ENCODE measurements around the gene TGFA. TPM values are rescaled to one million over a fixed set of nuclear protein-coding genes. Genes with fewer than 3 reads are reported as not detected.

The TGFA gene
- total and polyA plus RNA-seq, 2 donors (not counting 1 experiment from before 2014, with no cell fraction given), result 0.06 TPM; not detected in 1

GRCh38 chr2:70474256-70474848, 79.3 kb downstream of the TGFA start:
- Histone ChIP-seq H3K27ac (ENCODE audit: insufficient read depth, low read length) (no peak overlapping the region), H3K9me3 (ENCODE audit: control insufficient read depth, insufficient read depth, low read depth, low read length) (no peaks in the 10 kb centered on the region), H3K4me1 (ENCODE audit: control insufficient read depth, extremely low read depth, insufficient read depth, low read length) (no peaks in the 10 kb centered on the region), H3K4me2 (ENCODE audit: extremely low read depth, insufficient read depth, low read length) (no peak overlapping the region), H3K9ac (ENCODE audit: insufficient read depth, low read length) (no peak overlapping the region), H3K79me2 (ENCODE audit: control insufficient read depth, insufficient read depth, low read length) (no peaks in the 10 kb centered on the region), H3K4me3 (replicated peaks in 1 of 4; ENCODE audit: control extremely low read depth in 1 of 4, insufficient read depth in 1 of 4, low read depth in 3 of 4, low read length in 4 of 4) (no peak overlapping the region), H4K20me1 (ENCODE audit: control insufficient read depth, extremely low read depth, insufficient read depth, low read length) (no peaks in the 10 kb centered on the region), H3K36me3 (ENCODE audit: control insufficient read depth, insufficient read depth, low read length) (no peaks in the 10 kb centered on the region), H3K27me3 (ENCODE audit: control insufficient read depth, insufficient read depth, low read length) (peaks cover 6% of the 10 kb centered on the region), H2AFZ (ENCODE audit: low read length) (no peak overlapping the region)
- TF ChIP-seq, protein P1, sequence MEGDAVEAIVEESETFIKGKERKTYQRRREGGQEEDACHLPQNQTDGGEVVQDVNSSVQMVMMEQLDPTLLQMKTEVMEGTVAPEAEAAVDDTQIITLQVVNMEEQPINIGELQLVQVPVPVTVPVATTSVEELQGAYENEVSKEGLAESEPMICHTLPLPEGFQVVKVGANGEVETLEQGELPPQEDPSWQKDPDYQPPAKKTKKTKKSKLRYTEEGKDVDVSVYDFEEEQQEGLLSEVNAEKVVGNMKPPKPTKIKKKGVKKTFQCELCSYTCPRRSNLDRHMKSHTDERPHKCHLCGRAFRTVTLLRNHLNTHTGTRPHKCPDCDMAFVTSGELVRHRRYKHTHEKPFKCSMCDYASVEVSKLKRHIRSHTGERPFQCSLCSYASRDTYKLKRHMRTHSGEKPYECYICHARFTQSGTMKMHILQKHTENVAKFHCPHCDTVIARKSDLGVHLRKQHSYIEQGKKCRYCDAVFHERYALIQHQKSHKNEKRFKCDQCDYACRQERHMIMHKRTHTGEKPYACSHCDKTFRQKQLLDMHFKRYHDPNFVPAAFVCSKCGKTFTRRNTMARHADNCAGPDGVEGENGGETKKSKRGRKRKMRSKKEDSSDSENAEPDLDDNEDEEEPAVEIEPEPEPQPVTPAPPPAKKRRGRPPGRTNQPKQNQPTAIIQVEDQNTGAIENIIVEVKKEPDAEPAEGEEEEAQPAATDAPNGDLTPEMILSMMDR (conservative IDR thresholded peaks at IDR 0.05 in 1 of 2, IDR thresholded peaks at IDR 0.05 in 1 of 2; ENCODE audit: low read depth in 1 of 2, low read length in 2 of 2), result no peak
- no peak for TF ChIP-seq EZH2 (IDR thresholded peaks at IDR 0.05; ENCODE audit: low read length, missing control alignments)
- DNase-seq (ENCODE audit: low read depth in 2 of 2), result no peak

GRCh38 chr2:70473101-70473722, 80.4 kb downstream of the TGFA start:
- Histone ChIP-seq H2AFZ (ENCODE audit: low read length) (no peak overlapping the region), H3K4me1 (ENCODE audit: control insufficient read depth, extremely low read depth, insufficient read depth, low read length) (no peaks in the 10 kb centered on the region), H3K9me3 (ENCODE audit: control insufficient read depth, insufficient read depth, low read depth, low read length) (no peaks in the 10 kb centered on the region), H3K4me3 (replicated peaks in 1 of 4; ENCODE audit: control extremely low read depth in 1 of 4, insufficient read depth in 1 of 4, low read depth in 3 of 4, low read length in 4 of 4) (no peak overlapping the region), H3K36me3 (ENCODE audit: control insufficient read depth, insufficient read depth, low read length) (no peaks in the 10 kb centered on the region), H3K27ac (ENCODE audit: insufficient read depth, low read length) (no peak overlapping the region), H3K4me2 (ENCODE audit: extremely low read depth, insufficient read depth, low read length) (no peak overlapping the region), H3K27me3 (ENCODE audit: control insufficient read depth, insufficient read depth, low read length) (peaks cover 8% of the 10 kb centered on the region), H3K9ac (ENCODE audit: insufficient read depth, low read length) (no peak overlapping the region), H3K79me2 (ENCODE audit: control insufficient read depth, insufficient read depth, low read length) (no peaks in the 10 kb centered on the region), H4K20me1 (ENCODE audit: control insufficient read depth, extremely low read depth, insufficient read depth, low read length) (no peaks in the 10 kb centered on the region)
- TF ChIP-seq, protein P1 (conservative IDR thresholded peaks at IDR 0.05 in 1 of 2, IDR thresholded peaks at IDR 0.05 in 1 of 2; ENCODE audit: low read depth in 1 of 2, low read length in 2 of 2), result no peak
- TF ChIP-seq EZH2 (IDR thresholded peaks at IDR 0.05; ENCODE audit: low read length, missing control alignments), result no peak
- no peak for DNase-seq (ENCODE audit: low read depth in 2 of 2)

DNA sequence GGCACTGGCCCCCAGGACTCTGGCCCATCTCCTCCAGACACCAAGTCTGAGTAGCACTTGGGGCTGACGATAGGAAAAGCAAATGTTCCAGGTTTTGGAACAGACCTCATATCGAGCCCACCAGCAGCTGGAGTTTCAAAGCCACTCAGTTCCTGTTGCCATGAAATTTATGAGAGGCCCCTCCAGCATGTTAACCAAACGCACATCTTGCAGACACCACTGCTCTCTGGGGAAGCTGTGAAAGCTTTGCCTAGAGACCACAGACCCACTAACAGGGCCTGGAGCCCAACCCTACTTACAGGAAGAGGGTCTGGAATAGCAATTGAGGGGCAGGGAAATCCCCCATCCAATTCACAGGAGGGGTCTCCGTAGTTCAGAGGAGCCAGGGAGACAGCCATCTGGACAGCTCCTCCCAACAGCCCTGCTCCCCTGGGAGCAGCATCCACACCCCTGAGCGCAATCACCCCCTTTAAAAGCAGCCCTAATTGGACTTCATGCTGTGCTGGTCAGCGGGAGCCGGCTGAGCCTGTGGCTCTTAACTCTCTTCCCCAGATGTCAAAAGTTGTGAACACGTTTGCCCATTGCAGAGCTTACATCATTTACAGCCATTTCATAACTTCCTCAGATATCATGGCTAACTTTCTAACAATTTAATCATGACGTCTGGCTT, 81.3 kb downstream of the TGFA start:
- Histone ChIP-seq H3K79me2 (ENCODE audit: control insufficient read depth, insufficient read depth, low read length) (no peaks in the 10 kb centered on the region), H3K27ac (ENCODE audit: insufficient read depth, low read length) (no peak overlapping the region), H3K27me3 (ENCODE audit: control insufficient read depth, insufficient read depth, low read length) (peaks cover 8% of the 10 kb centered on the region), H3K9me3 (ENCODE audit: control insufficient read depth, insufficient read depth, low read depth, low read length) (no peaks in the 10 kb centered on the region), H3K4me1 (ENCODE audit: control insufficient read depth, extremely low read depth, insufficient read depth, low read length) (no peaks in the 10 kb centered on the region), H3K9ac (ENCODE audit: insufficient read depth, low read length) (no peak overlapping the region), H3K36me3 (ENCODE audit: control insufficient read depth, insufficient read depth, low read length) (no peaks in the 10 kb centered on the region), H3K4me3 (replicated peaks in 1 of 4; ENCODE audit: control extremely low read depth in 1 of 4, insufficient read depth in 1 of 4, low read depth in 3 of 4, low read length in 4 of 4) (no peak overlapping the region), H3K4me2 (ENCODE audit: extremely low read depth, insufficient read depth, low read length) (no peak overlapping the region), H2AFZ (ENCODE audit: low read length) (no peak overlapping the region), H4K20me1 (ENCODE audit: control insufficient read depth, extremely low read depth, insufficient read depth, low read length) (no peaks in the 10 kb centered on the region)
- no peak for DNase-seq (ENCODE audit: low read depth in 2 of 2)
- no peak for TF ChIP-seq EZH2 (IDR thresholded peaks at IDR 0.05; ENCODE audit: low read length, missing control alignments)
- TF ChIP-seq, protein P1 (conservative IDR thresholded peaks at IDR 0.05 in 1 of 2, IDR thresholded peaks at IDR 0.05 in 1 of 2; ENCODE audit: low read depth in 1 of 2, low read length in 2 of 2), result no peak

Data from fibroblast of lung (primary cell).